ENCODE results near the gene CD84. TPM values are rescaled to one million over a fixed set of nuclear protein-coding genes. Genes with fewer than 3 reads are reported as not detected.
A peak's percentile ranks its signal among the peaks of the same experiment; 100 is the strongest.

The CD84 gene
- total and polyA plus RNA-seq, 5 experiments from 2014 or later, result 17.5 to 83.4 (median 19.0) TPM

DNA sequence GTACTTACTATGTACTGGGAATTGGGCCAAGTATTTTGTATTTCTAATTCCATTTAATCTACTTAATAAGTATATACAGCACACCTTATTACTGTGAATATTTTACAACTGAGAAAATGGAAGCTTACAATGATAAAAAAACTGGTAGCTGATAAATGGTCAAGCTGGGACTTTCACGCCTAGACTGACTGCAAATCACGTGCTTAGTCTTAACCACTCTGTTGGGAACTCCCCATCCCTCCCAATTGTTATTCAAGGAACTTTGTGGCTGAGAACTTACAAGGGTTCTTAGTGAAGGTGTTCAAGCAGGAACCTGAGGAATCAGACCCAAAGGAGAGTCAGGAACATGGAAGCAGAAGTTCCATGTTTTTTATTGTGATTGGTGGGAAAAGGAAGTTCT is 26.9 kb downstream of the CD84 start:
- H3K27me3 Mint-ChIP-seq, result no peaks in the 10 kb centered on the region
- DNase-seq, result no peak
- POLR2A ChIA-PET, result interaction anchor here (0.6 to 2.8 kb wide), 3 partner anchors 16 to 71 kb away, joined by 3 to 9 read pairs (median 4); partner anchors contain the start of gene CD84
- H3K27ac Mint-ChIP-seq, result peak overlapping the region in 6 of 10 donors; percentile 0 to 81 (median 32)
- H3K4me1 Mint-ChIP-seq, result peaks cover 13 to 66% (median 28%) of the 10 kb centered on the region in 4 donors
- no peak overlapping the region for H3K4me3 Mint-ChIP-seq
- ATAC-seq, result no peak
- H3K36me3 Mint-ChIP-seq, result peaks cover 7 to 61% (median 46%) of the 10 kb centered on the region in 3 donors
- H3K9me3 Mint-ChIP-seq, result no peaks in the 10 kb centered on the region

DNA sequence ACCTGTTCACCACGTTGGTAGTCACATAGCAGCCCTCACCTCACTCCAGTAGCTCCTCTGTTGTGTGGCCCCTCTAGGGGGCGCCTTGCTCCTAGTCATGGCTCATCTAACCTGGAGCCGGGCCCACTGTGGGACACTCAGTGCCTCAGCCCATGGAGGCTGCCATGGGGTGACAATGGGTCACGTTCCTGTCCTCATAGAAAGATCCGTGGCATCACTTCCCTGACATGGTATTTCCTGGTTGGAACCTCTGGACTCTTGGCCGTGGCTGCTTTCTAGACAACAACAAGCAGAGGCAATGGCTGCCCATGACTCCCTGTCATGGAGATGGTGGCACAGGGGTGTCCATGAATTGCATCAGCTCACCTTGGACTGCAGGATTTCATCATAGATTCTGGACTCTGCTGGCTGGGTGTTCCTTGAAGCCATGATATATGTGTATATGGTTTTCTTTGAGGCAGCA is 28.7 kb downstream of the CD84 start:
- Mint-ChIP-seq H3K36me3 (peaks cover 12 to 70% (median 52%) of the 10 kb centered on the region in 3 donors), H3K4me3 (no peak overlapping the region), H3K27me3 (no peaks in the 10 kb centered on the region), H3K27ac (peak overlapping the region in 8 of 10 donors; percentile 34 to 83 (median 70)), H3K4me1 (peaks cover 12 to 73% (median 25%) of the 10 kb centered on the region in 4 donors), H3K9me3 (no peaks in the 10 kb centered on the region)
- peak in 8 of 10 donors; percentile 27 to 79 (median 45) for DNase-seq
- POLR2A ChIA-PET, result interaction anchor here (0.6 to 3.0 kb wide), 5 partner anchors 8 to 56 kb away, joined by 3 to 16 read pairs (median 4); no protein-coding TSS in a partner anchor
- peak; percentile 77 to 83 for ATAC-seq

DNA sequence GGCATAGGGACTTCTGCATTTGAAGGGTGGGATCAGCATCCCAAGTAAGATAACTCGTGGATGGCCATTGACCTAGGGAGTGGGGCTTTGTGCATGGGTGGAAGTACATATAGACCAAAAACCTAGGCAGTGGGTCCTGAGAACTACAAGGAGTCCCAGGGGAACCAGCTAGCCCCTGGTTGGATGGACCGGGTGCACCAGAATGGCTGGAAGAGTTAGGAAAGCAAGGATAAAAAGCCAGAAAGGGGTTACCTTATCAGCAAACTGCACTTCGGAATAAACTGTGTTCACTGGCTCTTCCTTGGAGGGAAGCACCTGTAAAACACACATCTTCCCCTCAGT is 29.7 kb downstream of the CD84 start:
- Mint-ChIP-seq H3K27me3 (no peaks in the 10 kb centered on the region), H3K27ac (peak overlapping the region in 6 of 10 donors; percentile 24 to 89 (median 76)), H3K4me1 (peaks cover 16 to 81% (median 29%) of the 10 kb centered on the region in 4 donors), H3K9me3 (no peaks in the 10 kb centered on the region), H3K4me3 (peak overlapping the region in 1 of 10 donors; percentile 47), H3K36me3 (peaks cover 12 to 72% (median 50%) of the 10 kb centered on the region in 3 donors)
- DNase-seq (no peak), ATAC-seq (no peak)
- POLR2A ChIA-PET, result interaction anchor here (1.7 to 3.0 kb wide), 3 partner anchors 9 to 57 kb away, joined by 4 to 16 read pairs (median 8); no protein-coding TSS in a partner anchor

DNA sequence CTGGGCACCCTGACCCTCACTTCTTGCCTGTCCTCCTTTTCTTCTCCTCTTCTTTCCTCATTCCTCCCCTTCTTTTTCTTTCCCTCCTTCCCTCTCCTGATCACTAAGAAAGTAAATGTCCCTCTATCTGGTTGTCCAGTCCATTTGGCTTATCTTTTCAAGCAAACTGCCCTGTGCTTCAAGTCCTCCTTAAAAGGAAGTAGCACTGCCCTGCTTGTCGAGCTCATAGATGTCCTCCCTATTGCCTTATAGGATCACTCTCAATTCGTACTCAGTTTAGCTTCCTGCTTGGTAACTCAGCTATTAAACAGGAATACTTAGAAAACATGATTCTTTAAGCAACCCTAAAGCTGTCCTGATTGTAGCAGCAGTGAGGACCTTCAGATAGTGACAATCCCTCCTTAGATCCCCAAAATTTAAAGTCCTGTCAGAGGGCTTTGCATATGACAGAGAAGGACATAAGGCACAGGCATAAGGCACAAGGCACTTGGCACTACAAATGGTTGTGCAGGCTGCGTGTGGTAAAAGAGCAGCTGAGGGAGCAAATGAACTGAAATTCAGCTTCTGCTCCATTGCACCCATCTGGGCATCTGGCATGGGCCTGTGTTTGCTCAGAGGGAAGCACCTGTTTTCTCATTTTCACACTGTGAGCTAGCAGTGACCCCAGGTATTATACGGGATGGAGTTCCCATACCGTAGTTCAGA is 30.2 kb downstream of the CD84 start:
- Mint-ChIP-seq H3K27me3 (no peaks in the 10 kb centered on the region), H3K27ac (peak overlapping the region; percentile 24 to 91 (median 76)), H3K4me3 (peak overlapping the region in 1 of 10 donors; percentile 47), H3K9me3 (no peaks in the 10 kb centered on the region), H3K36me3 (peaks cover 12 to 70% (median 50%) of the 10 kb centered on the region in 3 donors), H3K4me1 (peaks cover 16 to 83% (median 34%) of the 10 kb centered on the region in 4 donors)
- POLR2A ChIA-PET, result interaction anchor here (1.0 to 3.0 kb wide), 3 partner anchors 27 to 57 kb away, joined by 4 to 16 read pairs (median 8); no protein-coding TSS in a partner anchor
- peak in 1 of 2 donors; percentile 21 for ATAC-seq
- peak in 1 of 10 donors; percentile 20 for DNase-seq

DNA sequence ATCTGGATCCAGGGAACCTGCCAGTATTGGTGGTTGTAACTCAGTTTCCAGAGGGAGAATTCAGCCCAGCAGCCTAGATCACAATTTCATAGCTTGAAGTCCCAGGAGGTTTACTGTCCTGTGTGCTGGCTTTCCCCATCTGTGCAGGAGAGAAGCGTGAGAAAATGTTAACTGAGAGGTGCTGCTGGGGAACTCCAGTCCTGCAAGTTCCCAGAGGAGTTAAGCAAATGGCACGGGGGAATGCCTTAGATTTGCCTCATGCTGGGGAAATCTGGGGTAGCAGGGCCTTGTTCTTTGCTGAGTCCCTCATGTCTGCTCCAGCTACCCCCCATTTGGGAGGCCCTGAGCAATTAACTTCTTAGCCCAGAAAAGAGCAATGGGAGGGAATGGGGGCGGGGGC is 31.1 kb downstream of the CD84 start:
- peaks cover 12 to 61% (median 45%) of the 10 kb centered on the region in 3 donors for H3K36me3 Mint-ChIP-seq
- H3K27me3 Mint-ChIP-seq, result no peaks in the 10 kb centered on the region
- H3K4me3 Mint-ChIP-seq, result no peak overlapping the region
- H3K9me3 Mint-ChIP-seq, result no peaks in the 10 kb centered on the region
- DNase-seq, result no peak
- H3K27ac Mint-ChIP-seq, result peak overlapping the region in 6 of 10 donors; percentile 35 to 84 (median 62)
- no peak for ATAC-seq
- H3K4me1 Mint-ChIP-seq, result peaks cover 16 to 87% (median 34%) of the 10 kb centered on the region in 4 donors
- POLR2A ChIA-PET, result interaction anchor here (1.0 to 2.1 kb wide), 2 partner anchors 30 to 59 kb away, joined by 3 to 8 read pairs; no protein-coding TSS in a partner anchor

DNA sequence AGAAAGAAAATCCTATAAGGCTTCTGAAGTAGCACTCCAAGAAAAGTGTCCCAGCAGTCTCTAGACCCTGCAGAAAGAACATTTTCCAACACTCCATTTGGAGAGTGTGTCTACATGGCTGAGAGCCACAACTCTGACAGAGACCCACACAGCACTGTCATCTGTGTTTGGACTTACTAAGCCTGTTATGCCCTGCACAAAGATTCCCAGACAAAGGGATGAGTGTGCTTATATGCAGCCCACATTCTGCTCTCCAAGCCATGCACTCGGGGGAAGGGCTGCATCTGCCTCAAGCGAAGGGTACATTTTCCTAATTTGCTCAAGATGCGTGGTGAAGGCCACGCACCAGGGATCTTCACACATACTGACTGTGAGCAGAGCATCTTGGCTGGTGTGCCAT is 31.9 kb downstream of the CD84 start:
- no peaks in the 10 kb centered on the region for H3K27me3 Mint-ChIP-seq
- DNase-seq (no peak), ATAC-seq (no peak)
- H3K4me3 Mint-ChIP-seq, result no peak overlapping the region
- peaks cover 5 to 54% (median 37%) of the 10 kb centered on the region in 3 donors for H3K36me3 Mint-ChIP-seq
- peak overlapping the region in 7 of 10 donors; percentile 15 to 84 (median 62) for H3K27ac Mint-ChIP-seq
- peaks cover 16 to 84% (median 32%) of the 10 kb centered on the region in 4 donors for H3K4me1 Mint-ChIP-seq
- POLR2A ChIA-PET, result interaction anchor here (1.0 to 2.1 kb wide), 3 partner anchors 25 to 59 kb away, joined by 3 to 8 read pairs (median 3); partner anchors contain the start of gene SLAMF6
- H3K9me3 Mint-ChIP-seq, result no peaks in the 10 kb centered on the region

DNA sequence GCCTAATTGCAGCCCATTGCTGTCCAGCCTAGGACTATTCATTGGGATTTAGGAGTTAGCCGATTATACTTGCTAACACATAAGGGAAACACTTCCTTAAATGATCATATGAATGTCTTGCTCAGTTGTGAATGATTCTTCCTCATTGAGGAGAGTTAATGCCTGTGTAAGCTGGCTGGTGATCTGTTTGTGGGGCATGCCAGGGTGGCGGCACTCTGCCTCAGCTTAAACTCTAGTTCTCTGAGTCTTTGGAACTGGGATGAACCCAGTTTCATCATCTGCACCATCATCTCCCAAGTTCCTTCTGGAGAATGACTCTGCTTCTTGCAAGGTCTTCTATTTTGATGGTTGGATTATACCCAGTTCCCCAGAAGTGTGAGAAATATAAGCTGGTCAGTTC is 32.4 kb downstream of the CD84 start:
- ATAC-seq (no peak), DNase-seq (no peak)
- Mint-ChIP-seq H3K4me1 (peaks cover 19 to 85% (median 35%) of the 10 kb centered on the region in 4 donors), H3K36me3 (peaks cover 4 to 49% (median 33%) of the 10 kb centered on the region in 3 donors), H3K9me3 (no peaks in the 10 kb centered on the region), H3K27ac (peak overlapping the region in 8 of 10 donors; percentile 15 to 84 (median 54)), H3K4me3 (no peak overlapping the region), H3K27me3 (no peaks in the 10 kb centered on the region)
- POLR2A ChIA-PET, result interaction anchor here (1.5 to 1.9 kb wide), 2 partner anchors 24 to 60 kb away, joined by 3 to 11 read pairs; partner anchors contain the start of gene SLAMF6

DNA sequence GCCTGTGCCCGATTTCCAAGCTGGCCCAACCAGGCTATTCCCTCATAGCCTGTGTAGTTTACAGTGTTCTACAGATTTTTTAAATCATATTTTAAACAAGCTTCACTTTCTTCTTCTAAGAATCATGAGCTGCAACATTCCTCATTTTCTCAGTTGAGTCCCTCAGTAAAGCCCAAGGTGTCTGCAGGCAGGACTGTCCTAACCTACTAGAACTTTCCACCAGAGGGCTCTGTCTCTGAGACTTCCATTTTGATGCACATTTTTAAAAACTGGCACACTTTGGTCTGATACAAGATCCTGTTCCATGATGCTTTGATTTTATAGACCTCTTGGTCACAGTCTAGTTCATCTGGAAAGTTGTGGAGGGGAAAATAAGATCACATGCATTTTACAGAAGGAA is 34.6 kb downstream of the CD84 start:
- ATAC-seq (peak; percentile 48 to 55), DNase-seq (peak in 5 of 10 donors; percentile 30 to 63 (median 54))
- H3K36me3 Mint-ChIP-seq, result peaks cover 4 to 31% (median 19%) of the 10 kb centered on the region in 3 donors
- POLR2A ChIA-PET, result interaction anchor here (0.8 to 1.7 kb wide), 5 partner anchors 20 to 139 kb away, joined by 3 to 8 read pairs (median 4); no protein-coding TSS in a partner anchor
- peaks cover 35 to 88% (median 50%) of the 10 kb centered on the region in 4 donors for H3K4me1 Mint-ChIP-seq
- no peaks in the 10 kb centered on the region for H3K9me3 Mint-ChIP-seq
- peak overlapping the region in 1 of 10 donors; percentile 34 for H3K4me3 Mint-ChIP-seq
- peak overlapping the region in 9 of 10 donors; percentile 58 to 87 (median 71) for H3K27ac Mint-ChIP-seq
- H3K27me3 Mint-ChIP-seq, result no peaks in the 10 kb centered on the region

DNA sequence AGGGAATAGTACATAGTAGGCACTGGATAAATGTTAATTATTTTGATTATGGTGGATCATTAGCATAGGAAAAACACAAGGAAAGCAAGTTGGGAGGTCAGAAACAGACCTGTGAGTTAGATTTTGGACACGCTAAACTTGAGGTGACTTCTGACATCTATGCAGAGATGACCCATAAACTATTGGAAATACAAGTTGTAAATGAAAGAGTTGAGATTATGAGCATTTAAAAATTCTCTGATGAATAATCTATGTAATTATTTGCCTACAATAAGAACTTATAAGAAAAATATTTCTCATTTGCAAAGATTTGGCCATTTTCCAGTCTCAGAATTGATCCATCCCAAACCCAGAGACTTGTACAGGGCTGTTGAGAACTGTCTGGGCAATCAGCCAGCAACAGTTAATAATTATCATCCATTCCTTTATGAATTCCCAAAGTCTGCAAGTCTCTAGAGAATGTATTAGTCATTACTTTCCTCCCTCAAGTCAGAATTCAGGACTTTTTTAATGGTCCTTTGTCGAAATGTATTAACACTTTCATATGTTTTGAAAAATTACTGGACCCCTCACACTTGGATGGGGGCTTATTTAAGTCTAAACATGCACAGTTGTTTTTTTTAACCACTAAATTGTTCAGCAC is 36.9 kb downstream of the CD84 start:
- DNase-seq (no peak), ATAC-seq (no peak)
- Mint-ChIP-seq H3K9me3 (no peaks in the 10 kb centered on the region), H3K4me3 (no peak overlapping the region), H3K27me3 (no peaks in the 10 kb centered on the region), H3K4me1 (peaks cover 39 to 78% (median 59%) of the 10 kb centered on the region in 4 donors), H3K36me3 (peaks cover 4 to 18% (median 11%) of the 10 kb centered on the region in 3 donors), H3K27ac (peak overlapping the region in 8 of 10 donors; percentile 58 to 97 (median 82))
- POLR2A ChIA-PET, result interaction anchor here (1.7 kb wide), 1 partner anchor 31 kb away, joined by 4 read pairs; no protein-coding TSS in a partner anchor

DNA sequence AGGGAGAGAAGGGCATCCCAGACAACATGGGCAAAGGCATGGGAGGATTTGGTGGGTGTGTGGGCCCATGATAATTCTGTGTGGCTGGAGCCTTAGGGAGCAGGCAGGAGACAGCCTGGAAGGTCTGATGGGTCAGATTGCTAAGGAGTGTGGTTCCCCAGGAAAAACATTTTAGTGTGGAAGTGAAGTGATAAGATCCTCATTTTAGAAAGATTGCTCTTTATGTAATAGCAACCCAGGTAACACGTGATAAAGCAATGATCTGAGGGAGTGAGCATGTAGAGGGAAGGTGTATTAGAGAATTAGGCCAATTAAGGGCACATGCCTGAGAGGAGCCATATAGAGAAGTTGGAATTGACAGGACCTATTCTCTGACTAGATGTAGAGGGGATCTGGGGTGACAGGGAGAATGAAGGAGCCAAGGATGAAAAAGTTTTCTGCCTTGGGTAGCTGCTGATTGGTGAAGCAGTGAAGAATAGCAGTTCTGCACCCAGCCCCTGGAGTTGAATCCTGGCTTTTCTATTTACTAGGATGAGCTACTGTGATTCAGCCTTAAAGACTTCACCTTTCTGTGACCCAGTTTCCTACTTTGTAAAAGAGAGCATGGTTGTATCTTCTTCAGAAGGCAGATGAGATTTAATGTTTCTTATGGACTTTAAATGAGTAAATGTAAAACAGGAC is 37.5 kb downstream of the CD84 start:
- Mint-ChIP-seq H3K4me1 (peaks cover 39 to 71% (median 58%) of the 10 kb centered on the region in 4 donors), H3K36me3 (peaks cover 4 to 12% (median 8%) of the 10 kb centered on the region in 3 donors), H3K4me3 (peak overlapping the region in 4 of 10 donors; percentile 3 to 9 (median 6)), H3K27me3 (no peaks in the 10 kb centered on the region), H3K9me3 (peaks cover 0 to 4% (median 0%) of the 10 kb centered on the region in 9 donors), H3K27ac (peak overlapping the region; percentile 58 to 97 (median 86))
- ATAC-seq, result no peak
- DNase-seq, result no peak
- POLR2A ChIA-PET, result interaction anchor here (0.6 to 2.3 kb wide), 6 partner anchors 9 to 370 kb away, joined by 3 to 11 read pairs (median 4); no protein-coding TSS in a partner anchor

DNA sequence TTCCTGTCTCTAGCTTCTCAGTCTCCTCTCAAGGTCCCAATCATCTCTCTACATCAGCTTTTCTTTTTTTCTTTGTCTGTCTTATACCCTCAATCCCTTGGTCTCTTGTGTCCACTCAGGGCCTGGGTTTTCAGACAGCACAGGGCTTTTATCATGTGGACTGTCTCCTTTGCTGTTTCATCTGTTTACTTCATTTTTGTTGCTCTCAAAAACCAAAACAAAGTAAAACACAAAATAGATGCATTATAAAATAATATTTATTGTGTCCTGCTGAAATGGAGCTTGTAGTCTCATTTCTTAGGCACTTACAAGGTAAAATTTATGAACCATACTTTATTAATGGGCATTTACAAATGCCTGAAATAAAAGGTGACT is 38.5 kb downstream of the CD84 start:
- H3K27me3 Mint-ChIP-seq, result no peaks in the 10 kb centered on the region
- H3K9me3 Mint-ChIP-seq, result peaks cover 0 to 13% (median 6%) of the 10 kb centered on the region in 9 donors
- no peak for DNase-seq
- H3K4me1 Mint-ChIP-seq, result peaks cover 38 to 62% (median 54%) of the 10 kb centered on the region in 4 donors
- POLR2A ChIA-PET, result interaction anchor here (0.5 to 2.3 kb wide), 14 partner anchors 10 to 97 kb away, joined by 3 to 18 read pairs (median 5); partner anchors contain the start of gene SLAMF6
- H3K36me3 Mint-ChIP-seq, result peaks cover 5 to 12% (median 8%) of the 10 kb centered on the region in 3 donors
- ATAC-seq, result no peak
- H3K27ac Mint-ChIP-seq, result peak overlapping the region; percentile 85 to 97 (median 92)
- peak overlapping the region; percentile 50 to 75 (median 68) for H3K4me3 Mint-ChIP-seq
